Cardiac muscle cell (in vitro differentiated cells and primary cell): ENCODE data around the gene PINLYP. TPM values are rescaled to one million over a fixed set of nuclear protein-coding genes. Genes with fewer than 3 reads are reported as not detected.

Source experiments
- DNase-seq, 2 donors: peaks; one replicate each; pipeline versions ENCODE4 v3.0.0 to v3.0.0-alpha.2; 2010 to 2017; ENCODE audit warnings: low read depth in 1 of 2, low spot score in 1 of 2
- H3K27ac ChIP-seq: fragments of 200-600 bp; sonication (generic); 2 replicates; pipeline ENCODE4 v1.5.1; 2016
- H3K27me3 ChIP-seq: fragments of 200-600 bp; sonication (generic); 2 replicates; pipeline ENCODE4 v1.6.0; 2016; ENCODE audit warnings: control low read depth
- H3K36me3 ChIP-seq: fragments of 200-600 bp; sonication (generic); 2 replicates; pipeline ENCODE4 v1.5.1; 2016; ENCODE audit warnings: control low read depth
- H3K4me1 ChIP-seq: fragments of 200-600 bp; sonication (generic); 2 replicates; pipeline ENCODE4 v1.8.1; 2017; ENCODE audit warnings: low read depth, mild to moderate bottlenecking, mixed run types
- H3K4me3 ChIP-seq: fragments of 200-600 bp; sonication (generic); 2 replicates; pipeline ENCODE4 v1.5.1; 2016; ENCODE audit warnings: mild to moderate bottlenecking
- H3K9me3 ChIP-seq: fragments of 200-600 bp; sonication (generic); 2 replicates; pipeline ENCODE4 v1.5.1; 2017; ENCODE audit warnings: low read depth, mild to moderate bottlenecking, control low read depth
- CTCF ChIP-seq: IDR thresholded peaks from 2 replicates; pipeline ENCODE4 v1.5.1; 2012; ENCODE audit warnings: low read depth, mild to moderate bottlenecking, low read length
- polyA plus RNA-seq: library from polyadenylated mRNA; unstranded; fragments of >200 nt; fragmentation: Nextera tagmentation; extraction: Ambion mirVana; gene quantifications from 2 replicates; pipeline ENCODE4 v1.2.1, GENCODE V29; 2016
- total RNA-seq: library from RNA; depleted of rRNA; stranded (reverse); fragments of >200 nt; gene quantifications from 2 replicates; pipeline ENCODE4 v1.2.3, GENCODE V29; 2016

PINLYP gene
- total RNA-seq = 9.2 and 12.1 TPM in 2 replicates
- polyA plus RNA-seq = 8.7 and 12.8 TPM in 2 replicates

GRCh38 chr19:43575156-43575950 is at the start of gene PINLYP, which contains the start of gene XRCC1:
Gene PINLYP (plus strand): TSS chr19:43575801. CDS start chr19:43577192, 1,391 bp downstream.
Gene XRCC1 (minus strand): TSS chr19:43575527. CDS start chr19:43575458, 69 bp downstream.
- no peak for TF ChIP-seq CTCF
- Histone ChIP-seq H3K27ac (peak within 1 kb of the TSS; percentile 79), H3K27me3 (no peaks in the 10 kb centered on the region), H3K4me1 (no peaks in the 10 kb centered on the region), H3K9me3 (no peaks in the 10 kb centered on the region), H3K36me3 (peaks cover 4% of the 10 kb centered on the region), H3K4me3 (peak within 1 kb of the TSS; percentile 63)
- peak; percentile 99 for DNase-seq

GRCh38 chr19:43525836-43526771 is 49.5 kb upstream of the PINLYP start:
- no peaks in the 10 kb centered on the region for H3K9me3 ChIP-seq

GRCh38 chr19:43526884-43527859 is 48.4 kb upstream of the PINLYP start, which contains the start of gene ETHE1:
Gene ETHE1 (minus strand): TSS chr19:43527201. CDS start chr19:43527177, 24 bp downstream.
- H3K27me3 ChIP-seq = no peaks in the 10 kb centered on the region
- H3K27ac ChIP-seq = no peak within 1 kb of the TSS
- H3K9me3 ChIP-seq = no peaks in the 10 kb centered on the region
- peak within 1 kb of the TSS; percentile 82 for H3K4me3 ChIP-seq
- no peak for TF ChIP-seq CTCF
- no peaks in the 10 kb centered on the region for H3K36me3 ChIP-seq
- peak; percentile 70 to 90 for DNase-seq
- peaks cover 15% of the 10 kb centered on the region for H3K4me1 ChIP-seq

More at GRCh38 chr19:43525836-43526771, 49.5 kb upstream of the PINLYP start:
- Histone ChIP-seq H3K27me3 (no peaks in the 10 kb centered on the region), H3K36me3 (no peaks in the 10 kb centered on the region), H3K4me1 (peaks cover 15% of the 10 kb centered on the region), H3K27ac (no peak overlapping the region), H3K4me3 (peak overlapping the region; percentile 82)
- DNase-seq = peak in 1 of 2 donors; percentile 49
- no peak for TF ChIP-seq CTCF

GRCh38 chr19:43527860-43528622 is 47.6 kb upstream of the PINLYP start:
- Histone ChIP-seq H3K9me3 (no peaks in the 10 kb centered on the region), H3K4me3 (no peak overlapping the region), H3K27ac (no peak overlapping the region), H3K36me3 (no peaks in the 10 kb centered on the region), H3K27me3 (no peaks in the 10 kb centered on the region), H3K4me1 (peaks cover 15% of the 10 kb centered on the region)
- DNase-seq = no peak
- TF ChIP-seq CTCF = no peak
